GM19238 (cell line): ENCODE measurements around the gene C9.
"Not testable (repeated sequence)": the region's sequence is repeated elsewhere in the genome, so short reads cannot be mapped to it uniquely, and the experiment has no call there.

ENCODE experiments used
- DNase-seq: peaks from one replicate; pipeline ENCODE4 v3.0.0; 2011; ENCODE audit warnings: low spot score; ENCODE audit not compliant: insufficient read length

Gene C9

GRCh38 chr5:39373791-39374190 is 9.5 kb upstream of the C9 start:
- no peak for DNase-seq

- DNase-seq, result no peak
Observed at GRCh38 chr5:39371367-39371635, 7.0 kb upstream of the C9 start.

- DNase-seq, result no peak
Observed at GRCh38 chr5:39370555-39371366, 6.5 kb upstream of the C9 start.

- DNase-seq, result no peak
Observed at GRCh38 chr5:39369123-39369815, 5.0 kb upstream of the C9 start.

- no peak for DNase-seq
Observed at GRCh38 chr5:39368116-39368515, 3.8 kb upstream of the C9 start.

GRCh38 chr5:39367711-39368110 is 3.4 kb upstream of the C9 start:
- DNase-seq, result no peak

- DNase-seq, result no peak
Observed at GRCh38 chr5:39363217-39363616, 1.1 kb downstream of the C9 start.

GRCh38 chr5:39362646-39363045 is 1.6 kb downstream of the C9 start:
- DNase-seq, result no peak

GRCh38 chr5:39361306-39361705 is 3.0 kb downstream of the C9 start:
- DNase-seq, result no peak

- DNase-seq, result no peak
Observed at GRCh38 chr5:39360471-39361111, 3.7 kb downstream of the C9 start.

GRCh38 chr5:39356263-39356662 is 8.0 kb downstream of the C9 start:
- no peak for DNase-seq

- DNase-seq, result no peak
Observed at GRCh38 chr5:39355324-39355723, 9.0 kb downstream of the C9 start.

- DNase-seq, result no peak
Observed at GRCh38 chr5:39353717-39354399, 10.4 kb downstream of the C9 start.

- DNase-seq, result no peak
Observed at GRCh38 chr5:39352951-39353350, 11.3 kb downstream of the C9 start.

- no peak for DNase-seq
Observed at GRCh38 chr5:39352170-39352569, 12.1 kb downstream of the C9 start.

- DNase-seq, result no peak
Observed at GRCh38 chr5:39349484-39349883, 14.8 kb downstream of the C9 start.

- DNase-seq, result no peak
Observed at GRCh38 chr5:39342460-39342859, 21.8 kb downstream of the C9 start.

GRCh38 chr5:39341896-39342295 is 22.4 kb downstream of the C9 start:
- DNase-seq, result no peak

- DNase-seq, result no peak
Observed at GRCh38 chr5:39340506-39340905, 23.8 kb downstream of the C9 start.

GRCh38 chr5:39337252-39337915 is 26.9 kb downstream of the C9 start:
- no peak for DNase-seq

GRCh38 chr5:39334296-39334695 is 30.0 kb downstream of the C9 start:
- DNase-seq, result not testable (repeated sequence)

GRCh38 chr5:39333104-39333503 is 31.2 kb downstream of the C9 start:
- no peak for DNase-seq
